Stimulated activated naive CD8-positive, alpha-beta T cell treated with anti-CD3 and anti-CD28 coated beads, Interleukin-15, Interleukin-2, amounts not matched to agents 100 U/mL and 50 U/mL, for 24 hours (primary cell): ENCODE measurements around the gene MMP20.
"Not testable (repeated sequence)": the region's sequence is repeated elsewhere in the genome, so short reads cannot be mapped to it uniquely, and the experiment has no call there.

ENCODE experiments used
- ATAC-seq: fragments of 150-1000 bp; cut with Tn5 transposase; one replicate; pipeline ENCODE4 v1.10.0; 2021
- DNase-seq: peaks from one replicate; pipeline ENCODE4 v3.0.0; 2021

The MMP20 gene, protein sequence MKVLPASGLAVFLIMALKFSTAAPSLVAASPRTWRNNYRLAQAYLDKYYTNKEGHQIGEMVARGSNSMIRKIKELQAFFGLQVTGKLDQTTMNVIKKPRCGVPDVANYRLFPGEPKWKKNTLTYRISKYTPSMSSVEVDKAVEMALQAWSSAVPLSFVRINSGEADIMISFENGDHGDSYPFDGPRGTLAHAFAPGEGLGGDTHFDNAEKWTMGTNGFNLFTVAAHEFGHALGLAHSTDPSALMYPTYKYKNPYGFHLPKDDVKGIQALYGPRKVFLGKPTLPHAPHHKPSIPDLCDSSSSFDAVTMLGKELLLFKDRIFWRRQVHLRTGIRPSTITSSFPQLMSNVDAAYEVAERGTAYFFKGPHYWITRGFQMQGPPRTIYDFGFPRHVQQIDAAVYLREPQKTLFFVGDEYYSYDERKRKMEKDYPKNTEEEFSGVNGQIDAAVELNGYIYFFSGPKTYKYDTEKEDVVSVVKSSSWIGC

DNA sequence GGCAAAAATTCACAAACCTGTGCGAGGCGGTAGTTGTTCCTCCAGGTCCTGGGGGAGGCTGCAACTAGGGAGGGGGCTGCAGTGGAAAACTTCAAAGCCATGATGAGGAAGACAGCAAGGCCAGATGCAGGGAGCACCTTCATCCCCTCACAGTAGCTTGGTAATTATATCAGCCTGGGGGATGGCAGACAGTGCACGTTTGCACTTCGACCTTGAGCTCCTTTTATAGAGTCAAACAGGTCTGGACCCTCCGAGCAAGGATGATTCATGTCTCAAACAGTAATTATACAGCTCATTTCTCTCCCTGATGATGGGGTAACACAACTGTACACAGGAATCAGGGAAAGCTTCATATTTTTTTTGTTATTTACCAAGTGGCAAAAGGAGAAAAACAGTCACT, at the start of gene MMP20:
MMP20 (minus strand) TSS at position 156 of the 400 bp plus-strand sequence; CDS start at position 143, 13 bp downstream.
- DNase-seq (no peak), ATAC-seq (no peak)

DNA sequence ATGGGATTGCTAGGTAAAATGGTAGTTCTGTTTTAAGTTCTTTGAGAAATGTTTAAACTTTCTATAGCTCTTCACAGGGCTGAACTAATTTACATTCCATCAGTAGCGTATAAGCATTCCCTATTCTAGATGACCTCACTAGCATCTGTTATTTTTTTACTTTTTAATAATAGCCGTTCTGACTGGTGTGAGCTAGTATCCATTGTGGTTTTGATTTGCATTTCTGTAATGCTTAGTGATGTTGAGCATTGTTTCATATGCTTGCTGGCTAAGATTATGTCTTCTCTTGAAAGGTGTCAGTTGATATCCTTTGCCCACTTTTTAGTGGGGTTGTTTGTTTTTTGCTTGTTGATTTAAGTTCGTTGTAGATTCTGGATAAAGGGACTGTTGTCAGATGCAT, 44.5 kb upstream of the MMP20 start:
- ATAC-seq (no peak), DNase-seq (no peak)

DNA sequence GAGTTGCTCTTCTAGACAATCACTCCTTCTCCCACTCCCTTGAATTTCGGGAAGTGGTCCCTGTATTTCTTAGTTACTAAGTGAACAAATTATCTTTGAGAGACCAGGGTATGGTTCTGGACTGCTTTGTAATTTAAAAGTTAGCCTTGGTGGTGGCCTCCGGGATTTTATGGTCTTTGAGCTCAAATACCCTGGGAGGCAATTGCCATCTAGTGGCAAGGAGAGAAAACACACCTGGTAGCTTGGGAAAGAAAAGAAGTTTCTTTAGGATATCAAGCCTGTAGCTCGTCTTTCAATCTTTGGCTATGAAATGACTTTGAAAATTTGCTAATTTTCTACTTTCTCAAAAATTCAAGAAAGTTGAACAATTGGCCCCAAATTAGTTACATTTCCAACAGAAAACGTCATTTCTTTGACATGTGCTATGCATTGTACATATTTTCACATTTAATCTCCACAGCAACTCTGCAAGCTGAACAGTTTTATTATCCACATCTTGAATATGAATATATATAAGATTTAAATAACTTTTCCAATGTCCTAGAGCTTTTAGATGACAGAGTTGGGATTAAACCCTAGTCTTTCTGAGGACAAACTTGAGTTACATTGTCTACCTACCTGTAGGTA, 41.3 kb upstream of the MMP20 start:
- ATAC-seq (peak; percentile 30), DNase-seq (no peak)

DNA sequence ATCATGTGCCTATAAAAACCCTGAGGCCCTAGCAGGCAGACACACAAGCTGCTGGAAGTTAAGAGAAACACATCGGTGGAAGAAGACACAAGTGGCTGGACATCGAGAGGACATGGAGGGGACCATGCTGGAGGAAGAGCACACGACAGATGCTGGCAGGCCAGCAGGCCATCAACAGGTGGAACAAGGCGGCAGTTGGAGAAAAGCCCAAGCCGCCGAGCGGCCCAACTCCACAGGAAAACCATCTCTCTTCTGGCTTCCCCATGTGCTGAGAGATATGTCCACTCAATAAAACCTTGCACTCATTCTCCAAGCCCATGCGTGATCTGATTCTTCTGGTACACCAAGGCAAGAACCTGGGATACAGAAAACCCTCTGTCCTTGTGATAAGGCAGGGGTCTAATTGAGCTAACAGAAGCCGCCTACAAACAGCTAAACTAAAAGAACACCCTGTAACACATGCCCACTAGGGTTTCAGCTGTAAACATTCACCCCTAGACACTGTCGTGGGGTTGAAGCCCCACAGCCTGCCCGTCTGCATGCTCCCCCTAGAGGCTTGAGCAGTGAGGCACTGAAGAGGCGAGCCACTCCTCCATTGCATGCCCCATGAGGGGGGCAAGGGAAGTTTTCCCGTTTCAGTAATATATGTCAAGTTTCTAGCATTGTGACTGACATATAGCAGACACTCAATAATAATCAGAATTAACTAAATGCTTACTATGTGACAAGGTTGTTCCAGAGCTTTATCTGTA, 39.0 kb upstream of the MMP20 start:
- DNase-seq (peak; percentile 19), ATAC-seq (peak; percentile 69)

DNA sequence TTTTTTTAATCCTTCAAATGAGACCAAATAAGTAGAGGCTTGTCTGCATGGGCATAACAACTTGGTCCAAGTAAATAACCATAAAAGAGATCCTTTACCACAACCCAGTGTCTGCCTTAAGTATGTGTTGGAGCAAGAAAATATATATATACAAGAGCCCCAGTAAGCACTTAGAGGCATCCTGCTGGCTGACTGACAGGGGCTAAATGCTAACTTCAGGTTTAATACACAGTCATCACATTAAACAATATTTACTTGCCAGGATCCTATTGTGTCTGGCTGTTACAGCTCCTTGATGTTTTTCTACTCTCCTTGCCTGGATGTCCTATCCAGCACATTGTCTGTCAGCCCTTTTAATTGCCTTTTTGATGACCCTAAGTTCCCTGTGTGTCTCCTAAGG, 37.5 kb upstream of the MMP20 start:
- no peak for DNase-seq
- no peak for ATAC-seq

DNA sequence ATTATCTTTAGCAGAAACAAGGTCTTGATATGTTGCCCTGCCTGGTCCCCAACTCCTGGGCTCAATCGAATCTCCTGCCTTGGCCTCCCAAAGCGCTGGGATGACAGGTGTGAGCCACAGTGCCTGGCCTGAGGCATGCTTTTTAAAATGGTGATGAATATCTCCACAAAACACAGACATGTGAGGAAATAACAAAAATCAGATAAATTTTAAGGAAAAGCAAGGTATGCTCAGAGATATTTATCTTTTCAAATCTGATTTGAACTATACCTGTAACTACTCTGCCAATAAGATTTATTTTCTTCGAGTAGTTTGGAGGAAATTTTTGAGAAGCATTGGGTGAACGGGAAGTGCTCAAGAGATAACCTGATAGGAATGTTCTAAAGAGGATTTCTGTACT, 35.9 kb upstream of the MMP20 start:
- no peak for ATAC-seq
- DNase-seq: no peak

DNA sequence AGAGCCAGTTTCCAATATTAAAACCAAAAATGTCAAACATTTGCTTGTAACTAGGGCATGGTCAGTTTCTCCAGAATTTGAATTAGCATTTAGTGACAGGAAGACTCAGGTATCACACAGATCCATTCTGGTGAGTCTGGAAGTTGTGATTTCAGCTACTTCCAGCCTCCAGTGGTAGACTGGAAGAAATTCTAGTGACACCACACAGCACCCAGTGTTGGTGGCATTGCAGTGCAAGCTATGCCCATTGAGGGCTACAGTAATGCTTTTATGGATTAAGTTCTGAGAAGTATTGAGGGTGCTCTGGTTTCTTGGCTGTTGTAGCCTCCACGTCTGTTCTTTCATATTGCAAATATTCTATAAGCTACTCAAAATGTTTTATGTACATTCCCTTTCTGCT, 31.4 kb upstream of the MMP20 start:
- no peak for ATAC-seq
- DNase-seq: no peak

DNA sequence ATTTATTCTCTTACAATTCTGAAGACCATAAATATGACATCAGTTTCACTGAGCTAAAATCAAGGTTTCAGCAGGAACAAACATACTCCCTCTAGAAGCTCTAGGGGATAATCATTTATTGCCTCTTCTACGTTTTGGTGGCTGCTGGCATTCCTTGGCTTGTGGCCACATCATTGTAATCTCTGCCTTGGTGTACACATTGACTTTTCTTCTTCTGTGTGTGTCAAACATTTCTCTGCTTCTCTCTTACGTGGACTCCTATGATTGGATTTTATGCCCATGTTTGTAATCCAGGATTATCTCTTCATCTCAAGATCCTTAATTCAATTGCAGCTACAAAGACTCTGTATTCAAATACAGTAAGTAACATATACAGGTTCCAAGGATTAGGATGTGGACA, 30.4 kb upstream of the MMP20 start:
- ATAC-seq (no peak), DNase-seq (no peak)

DNA sequence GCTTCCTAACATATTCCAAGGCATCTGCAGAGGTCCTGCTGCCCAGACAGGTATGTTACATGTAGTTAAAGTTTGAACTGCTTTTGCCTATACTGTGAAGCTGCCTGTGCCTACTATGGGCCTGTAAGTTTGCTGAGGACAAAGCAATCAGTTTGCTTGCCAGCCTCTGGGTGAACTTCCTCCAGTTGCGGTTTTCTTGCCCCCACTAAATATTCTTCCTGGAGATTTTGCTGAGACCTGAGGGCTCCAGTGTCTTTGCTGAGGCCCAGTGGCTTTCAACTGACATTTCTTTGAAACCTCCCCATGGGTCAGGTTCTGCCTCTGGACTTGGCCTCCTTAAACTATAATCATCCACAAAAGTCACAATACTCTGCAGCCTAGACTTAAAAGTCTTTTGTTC, 29.6 kb upstream of the MMP20 start:
- ATAC-seq (no peak), DNase-seq (no peak)

DNA sequence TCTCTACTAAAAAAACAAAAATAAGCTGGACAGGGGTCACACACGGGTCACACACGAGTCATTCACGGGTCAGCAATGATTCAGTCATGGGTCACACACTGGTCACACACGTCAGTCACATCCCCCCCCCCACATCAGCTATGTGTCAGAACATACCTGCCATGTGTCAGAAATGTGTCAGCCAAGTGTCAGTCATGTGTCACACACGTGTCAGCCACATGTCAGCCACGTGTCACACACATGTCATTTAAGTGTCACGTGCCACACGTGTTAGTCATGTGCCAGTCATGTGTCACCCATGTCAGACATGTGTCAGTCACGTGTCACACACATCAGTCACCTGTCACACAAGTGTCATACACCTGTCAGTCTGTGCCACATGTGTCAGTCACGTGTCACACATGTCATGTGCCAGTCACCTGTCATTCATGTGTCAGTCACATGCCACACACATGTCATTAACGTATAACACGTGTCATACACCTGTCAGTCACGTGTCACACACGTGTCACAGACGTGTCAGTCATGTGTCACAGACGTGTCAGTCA, 28.7 kb upstream of the MMP20 start:
- DNase-seq (no peak), ATAC-seq (no peak)

DNA sequence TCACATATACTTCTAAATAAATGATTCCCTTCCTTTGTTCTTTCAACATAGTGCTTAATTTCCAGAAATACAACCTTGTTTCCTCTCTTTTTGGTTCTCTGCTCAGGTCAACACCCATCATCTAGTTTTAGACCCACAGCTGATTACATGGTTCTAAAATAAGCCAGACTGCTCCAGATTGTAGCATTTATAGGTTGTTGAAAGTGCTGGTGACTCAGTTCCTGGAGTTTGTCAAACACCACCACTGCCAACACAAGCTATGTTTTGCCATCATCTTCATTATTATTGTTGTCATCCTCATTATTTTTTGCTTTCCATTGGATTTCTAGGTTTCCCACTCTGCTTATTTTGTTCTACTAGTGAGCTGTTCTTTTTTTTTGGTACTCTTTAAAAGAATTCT, 22.3 kb upstream of the MMP20 start:
- ATAC-seq (no peak), DNase-seq (no peak)

DNA sequence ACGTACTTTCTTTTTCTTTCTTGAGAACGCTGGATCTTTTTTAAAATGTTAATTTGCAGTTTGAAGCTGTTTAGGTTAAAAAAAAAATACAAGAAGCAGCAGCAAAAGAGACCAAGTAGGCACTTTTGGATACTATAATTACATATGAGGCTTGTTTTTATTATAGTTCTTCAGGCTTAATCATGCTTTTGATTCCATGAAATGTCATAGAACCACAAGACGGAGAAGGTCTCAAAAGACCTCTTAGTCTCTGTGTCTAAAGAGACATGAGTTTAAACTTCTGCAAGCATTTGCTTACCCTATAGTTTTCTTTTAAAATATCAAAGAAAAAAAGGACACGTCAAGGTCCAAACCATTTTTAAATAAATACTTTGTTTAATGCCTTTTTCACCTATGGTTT, 18.8 kb upstream of the MMP20 start:
- no peak for ATAC-seq
- no peak for DNase-seq

DNA sequence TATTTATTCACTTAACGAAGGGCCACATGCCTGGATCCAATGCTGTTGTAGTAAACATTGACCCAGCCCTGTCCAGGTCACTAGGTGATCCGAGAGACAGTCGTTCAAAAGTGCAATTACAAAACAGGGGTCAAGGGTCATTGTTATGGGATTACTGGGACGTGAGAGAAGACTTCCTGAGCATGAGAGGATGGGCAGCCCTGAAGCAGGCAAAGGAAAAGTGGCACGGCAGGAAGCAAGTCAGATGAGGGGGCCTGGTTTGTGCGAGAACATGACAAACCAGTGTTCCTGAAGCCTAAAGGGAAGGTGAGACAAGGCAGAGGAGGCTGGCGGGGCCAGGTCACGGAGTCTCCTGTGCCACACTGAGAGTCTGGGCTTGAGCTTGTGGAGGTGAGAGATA, 15.8 kb upstream of the MMP20 start:
- no peak for DNase-seq

DNA sequence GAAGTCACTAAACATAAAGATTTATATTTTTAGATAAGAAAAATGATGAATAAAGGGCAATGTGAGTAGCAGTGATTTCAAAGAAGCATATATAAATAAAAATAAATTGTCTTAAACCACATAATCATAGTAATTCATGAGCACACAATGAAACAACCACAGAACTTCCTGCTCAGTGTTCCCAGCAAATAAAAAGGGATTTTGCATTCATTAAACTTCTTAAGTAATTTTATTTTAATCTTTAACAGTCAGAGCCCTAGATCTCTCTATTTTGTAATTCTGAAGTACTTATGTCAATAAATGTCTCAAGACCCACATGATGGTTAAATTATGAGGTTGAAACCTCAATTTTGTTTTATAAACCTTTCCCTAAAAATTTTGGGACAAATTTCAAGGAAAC, 14.5 kb upstream of the MMP20 start:
- no peak for DNase-seq
- ATAC-seq: no peak

More for the DNA sequence above, 15.8 kb upstream of the MMP20 start:
- ATAC-seq: no peak

DNA sequence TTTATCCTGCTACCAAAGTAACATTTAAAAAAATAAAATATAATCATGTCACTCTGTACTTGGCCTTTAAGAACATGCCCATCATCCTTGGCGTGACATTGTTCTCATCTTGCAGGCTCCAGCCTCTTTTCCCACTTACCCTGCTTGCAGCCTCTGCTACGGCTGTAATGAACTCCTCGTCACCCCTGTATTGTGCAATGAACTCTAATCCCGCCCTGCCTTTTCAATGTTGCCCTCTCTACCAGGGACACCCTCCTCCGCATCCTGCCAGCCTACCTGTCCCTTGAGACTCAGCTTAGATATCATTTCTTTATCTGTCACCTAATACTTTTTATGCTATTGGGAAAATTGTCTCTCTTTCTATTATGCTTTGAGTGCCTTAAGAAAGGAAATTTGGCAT, 12.6 kb upstream of the MMP20 start:
- ATAC-seq (no peak), DNase-seq (no peak)

DNA sequence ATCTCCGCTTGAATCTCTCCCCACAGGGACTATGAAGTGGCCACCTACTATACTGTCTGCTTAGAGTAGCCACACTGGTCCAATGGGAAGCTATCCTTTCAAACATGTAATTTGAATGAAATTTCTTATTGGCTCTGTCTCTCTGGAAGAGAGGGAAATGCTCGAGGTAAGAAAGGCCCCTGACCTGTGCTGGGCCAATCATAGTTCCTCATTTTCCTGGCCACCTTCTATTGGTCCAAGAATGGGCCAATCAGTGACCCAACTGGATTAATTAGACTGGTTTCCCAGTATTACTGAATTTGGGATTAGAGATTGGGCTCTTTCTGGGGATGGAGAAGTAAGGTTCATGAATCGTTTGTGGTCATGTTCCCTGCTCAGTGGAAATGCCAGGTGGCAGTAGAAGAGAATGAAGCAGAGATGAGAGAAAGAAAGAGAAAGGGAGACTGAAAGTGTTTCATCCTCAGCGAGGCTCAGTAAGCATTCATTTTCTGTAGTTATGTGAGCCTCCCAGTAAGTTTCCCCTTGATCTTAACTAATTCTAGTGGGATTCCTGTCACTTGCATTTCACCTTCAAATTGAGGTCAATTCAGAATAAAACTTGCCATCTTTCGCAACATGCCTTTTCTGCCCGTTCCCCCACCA, 8.4 kb upstream of the MMP20 start:
- ATAC-seq: no peak
- DNase-seq: no peak

DNA sequence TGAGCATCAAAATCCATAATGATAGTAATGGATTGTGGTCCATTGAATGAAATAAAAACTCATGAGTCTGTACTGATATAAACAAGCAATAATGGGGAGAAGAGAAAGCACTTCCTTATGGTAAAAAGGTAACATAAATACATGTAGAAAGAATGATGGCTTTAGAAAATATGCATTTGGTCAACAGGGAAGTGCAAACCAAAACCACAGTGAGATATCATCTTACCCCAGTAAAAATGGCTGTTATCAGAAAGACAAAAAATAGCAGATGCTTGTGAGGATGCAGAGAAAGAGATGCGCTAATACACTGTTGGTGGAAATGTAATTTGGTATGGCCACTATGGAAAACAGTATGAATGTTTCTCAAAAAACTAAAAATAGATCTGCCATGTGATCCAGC, 6.9 kb upstream of the MMP20 start:
- no peak for DNase-seq
- no peak for ATAC-seq

DNA sequence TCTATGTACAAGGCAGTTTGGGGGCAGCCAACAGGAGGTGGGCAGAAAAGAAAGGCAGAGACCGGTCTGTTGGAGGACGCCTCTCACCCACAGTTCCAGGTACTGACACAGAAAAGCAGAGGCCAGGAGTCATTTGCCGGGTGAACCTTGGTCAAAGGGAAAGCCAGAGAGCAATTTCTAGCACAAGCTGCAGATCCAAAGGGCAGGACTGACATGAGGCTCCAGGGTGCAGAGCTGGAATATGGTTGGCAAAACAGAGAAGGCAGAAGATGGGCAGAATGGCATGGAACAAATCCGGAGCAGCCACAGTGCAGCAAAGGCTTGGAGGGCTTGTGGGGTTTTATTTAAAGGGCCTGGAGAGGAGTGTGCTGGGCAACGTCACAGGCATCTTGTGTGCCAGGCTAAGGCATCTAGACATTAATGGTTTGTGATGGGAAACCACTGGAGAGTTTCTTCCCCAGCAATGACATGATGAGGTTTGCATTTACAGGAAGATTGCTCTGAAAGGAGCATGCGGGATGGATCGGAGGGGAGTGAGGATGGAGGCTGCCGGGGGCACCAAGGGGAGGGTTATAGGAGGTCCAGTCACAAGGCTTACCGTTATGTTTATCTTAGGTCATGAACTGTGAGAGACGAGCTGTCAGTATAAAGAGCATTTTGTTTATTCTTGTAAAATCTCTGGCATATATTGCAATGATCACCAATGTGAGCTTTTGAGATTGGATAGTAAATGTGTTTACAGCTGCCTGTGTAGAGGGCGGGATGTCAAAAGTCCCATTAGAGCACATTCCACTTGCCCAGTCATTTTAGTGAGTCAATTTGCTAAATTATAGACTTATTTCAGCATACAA, 5.7 kb upstream of the MMP20 start:
- ATAC-seq (no peak), DNase-seq (no peak)

DNA sequence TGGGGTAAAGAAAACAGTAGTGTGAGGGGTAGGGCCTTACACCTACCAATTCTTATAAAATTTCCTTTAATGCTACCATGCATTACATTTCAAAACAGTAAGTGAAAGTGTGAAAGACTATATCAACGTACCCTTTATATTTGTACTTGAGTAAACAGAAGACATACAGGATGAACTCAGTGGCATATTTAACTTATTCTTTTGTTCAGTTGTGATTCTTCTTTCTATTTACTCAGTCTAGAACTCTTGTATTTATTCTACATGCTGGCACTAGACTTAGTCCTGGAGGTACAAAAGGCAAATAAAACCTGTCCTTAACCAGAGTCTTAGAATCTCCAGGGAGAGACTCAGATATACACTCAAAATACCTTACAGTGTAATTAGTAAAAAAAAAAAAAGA, 4.8 kb upstream of the MMP20 start:
- ATAC-seq, DNase-seq: not testable (repeated sequence)

DNA sequence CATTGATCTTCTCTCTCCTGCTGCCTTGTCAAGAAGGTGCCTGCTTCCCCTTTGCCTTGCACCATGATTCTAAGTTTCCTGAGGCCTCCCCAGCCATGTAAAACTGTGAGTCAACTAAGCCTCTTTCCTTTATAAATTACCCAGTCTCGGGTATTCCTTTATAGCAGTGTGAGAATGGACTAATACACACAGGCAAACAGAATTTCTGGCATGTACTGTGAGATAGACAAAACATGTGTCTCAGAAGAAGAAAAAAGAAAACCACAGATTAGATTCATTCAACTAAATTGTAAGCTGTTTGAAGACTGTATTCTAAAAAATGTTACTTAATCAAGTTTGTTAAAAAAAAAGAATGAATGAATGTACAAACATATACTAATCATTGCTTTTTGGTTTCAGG, 1.5 kb upstream of the MMP20 start:
- no peak for ATAC-seq
- DNase-seq: no peak

DNA sequence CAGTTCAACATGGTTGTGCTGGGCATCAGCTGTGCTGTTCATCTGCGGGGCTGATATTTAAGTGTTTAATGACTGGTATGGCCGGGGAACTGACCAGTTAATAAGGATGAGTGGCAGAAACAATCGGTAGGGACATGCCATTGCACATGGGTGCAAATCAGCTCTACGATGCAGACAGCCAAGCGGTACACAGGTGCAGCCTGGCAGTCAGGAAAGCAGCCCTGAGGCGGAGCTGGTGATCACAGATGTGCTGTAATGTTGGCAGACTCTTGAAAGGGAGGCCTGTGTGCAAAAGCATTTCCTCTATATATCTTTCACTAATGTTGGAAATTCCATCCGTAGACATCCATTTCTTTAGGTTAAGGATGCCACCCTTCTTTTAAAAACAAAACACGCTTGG, 1.1 kb downstream of the MMP20 start:
- DNase-seq: no peak
- no peak for ATAC-seq
